Fibroblast of lung (primary cell): Measurements from ENCODE around the gene SSBP3. TPM values are rescaled to one million over a fixed set of nuclear protein-coding genes. Genes with fewer than 3 reads are reported as not detected.

Source experiments
- DNase-seq, 2 donors: peaks; one replicate each; pipeline versions ENCODE4 v3.0.0 to v3.0.0-alpha.2; 2010; ENCODE audit warnings: low read depth in 2 of 2
- H2AFZ ChIP-seq: 2 replicates; pipeline ENCODE4 v1.5.1; 2012; ENCODE audit warnings: low read length, control low read depth, inconsistent platforms
- H3K27ac ChIP-seq: 2 replicates; pipeline ENCODE4 v1.5.1; 2011; ENCODE audit warnings: low read length, control low read depth; ENCODE audit not compliant: insufficient read depth
- H3K27me3 ChIP-seq: 2 replicates; pipeline ENCODE4 v1.5.1; 2011; ENCODE audit warnings: mild to moderate bottlenecking, low read length; ENCODE audit not compliant: control insufficient read depth, insufficient read depth
- H3K36me3 ChIP-seq: 2 replicates; pipeline ENCODE4 v1.5.1; 2011; ENCODE audit warnings: low read length; ENCODE audit not compliant: control insufficient read depth, insufficient read depth
- H3K4me1 ChIP-seq: 2 replicates; pipeline ENCODE4 v1.5.1; 2011; ENCODE audit warnings: low read length; ENCODE audit not compliant: control insufficient read depth, insufficient read depth; ENCODE audit errors: extremely low read depth
- H3K4me2 ChIP-seq: 2 replicates; pipeline ENCODE4 v1.5.1; 2011; ENCODE audit warnings: low read length, control low read depth; ENCODE audit not compliant: insufficient read depth; ENCODE audit errors: extremely low read depth
- H3K4me3 ChIP-seq, 4 experiments: fragments of 200-600 bp in 1 of 4; sonication (generic) in 1 of 4; replicated peaks in 1 of 4; 2 replicates each; pipeline ENCODE4 v1.5.1; 2011 to 2016; ENCODE audit warnings: low read length in 4 of 4, low read depth in 3 of 4, mild to moderate bottlenecking in 3 of 4, control low read depth in 2 of 4, inconsistent platforms in 1 of 4, mixed read lengths in 1 of 4; ENCODE audit not compliant: insufficient read depth in 1 of 4; ENCODE audit errors: control extremely low read depth in 1 of 4
- H3K79me2 ChIP-seq: 2 replicates; pipeline ENCODE4 v1.5.1; 2012; ENCODE audit warnings: mild to moderate bottlenecking, low read length, inconsistent platforms; ENCODE audit not compliant: control insufficient read depth, insufficient read depth
- H3K9ac ChIP-seq: 2 replicates; pipeline ENCODE4 v1.5.1; 2011; ENCODE audit warnings: mild to moderate bottlenecking, low read length, control low read depth; ENCODE audit not compliant: insufficient read depth
- H3K9me3 ChIP-seq: 2 replicates; pipeline ENCODE4 v1.5.1; 2012; ENCODE audit warnings: low read depth, low read length; ENCODE audit not compliant: control insufficient read depth, insufficient read depth
- H4K20me1 ChIP-seq: 2 replicates; pipeline ENCODE4 v1.5.1; 2011; ENCODE audit warnings: low read length; ENCODE audit not compliant: control insufficient read depth, insufficient read depth; ENCODE audit errors: extremely low read depth
- EZH2 ChIP-seq: IDR thresholded peaks from 2 replicates; pipeline ENCODE4 v1.5.1; 2012; ENCODE audit warnings: low read length, control low read depth, mild to moderate bottlenecking; ENCODE audit errors: missing control alignments
- polyA plus RNA-seq, 2 donors: library from polyadenylated mRNA; depleted of rRNA in 1 of 2; stranded (reverse) in 1 of 2; unstranded in 1 of 2; fragments of >200 nt; gene quantifications; 2 replicates each; pipeline ENCODE4 v1.2.1, GENCODE V29; 2011 to 2012; ENCODE audit warnings: missing spikeins in 1 of 2
- total RNA-seq: library from RNA; depleted of rRNA; stranded (reverse); fragments of >200 nt; gene quantifications from 2 replicates; pipeline ENCODE4 v1.2.1, GENCODE V29; 2014
- TF ChIP-seq, protein P1 (sequence below), 2 donors: IDR thresholded peaks in 1 of 2; conservative IDR thresholded peaks in 1 of 2; 1 replicate in 1 of 2; 2 replicates in 1 of 2; pipeline ENCODE4 v1.5.1; 2011 to 2012; ENCODE audit warnings: low read length in 2 of 2, control low read depth in 1 of 2, inconsistent platforms in 1 of 2, low read depth in 1 of 2, mild to moderate bottlenecking in 1 of 2

The SSBP3 gene
- total and polyA plus RNA-seq, 2 donors (not counting 1 experiment from before 2014, with no cell fraction given), result 9.4 to 26.4 TPM

DNA sequence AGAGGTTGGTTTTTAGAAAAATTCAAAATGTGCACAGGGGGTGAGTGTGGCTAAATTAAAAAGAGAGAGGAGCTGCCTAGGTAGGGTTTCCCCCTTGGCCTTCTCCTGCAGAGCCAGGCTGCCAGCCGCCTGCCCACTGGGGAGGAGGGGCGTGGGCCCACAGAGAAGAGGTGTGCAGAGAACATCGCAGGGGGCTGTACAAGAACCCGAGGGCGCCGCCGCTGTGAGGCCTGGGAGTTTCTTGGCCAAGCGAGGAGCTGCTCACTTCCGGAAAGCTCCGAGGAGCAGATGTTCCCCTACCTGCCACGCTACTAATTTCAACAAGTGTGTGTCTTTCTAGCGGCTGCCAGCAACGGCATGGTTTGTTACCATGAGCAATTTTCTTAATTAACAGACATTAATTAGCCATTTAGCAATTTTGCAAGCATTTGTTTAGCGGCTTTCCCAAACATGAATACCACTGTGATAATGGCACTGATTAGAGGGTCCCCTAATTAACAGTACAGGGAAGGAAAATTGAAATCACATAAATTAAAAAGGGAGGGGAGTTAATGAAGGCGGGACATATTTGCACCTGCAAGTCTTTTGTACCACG is 146.6 kb downstream of the SSBP3 start:
- H3K4me3 ChIP-seq, result no peak overlapping the region
- no peaks in the 10 kb centered on the region for H3K79me2 ChIP-seq

DNA sequence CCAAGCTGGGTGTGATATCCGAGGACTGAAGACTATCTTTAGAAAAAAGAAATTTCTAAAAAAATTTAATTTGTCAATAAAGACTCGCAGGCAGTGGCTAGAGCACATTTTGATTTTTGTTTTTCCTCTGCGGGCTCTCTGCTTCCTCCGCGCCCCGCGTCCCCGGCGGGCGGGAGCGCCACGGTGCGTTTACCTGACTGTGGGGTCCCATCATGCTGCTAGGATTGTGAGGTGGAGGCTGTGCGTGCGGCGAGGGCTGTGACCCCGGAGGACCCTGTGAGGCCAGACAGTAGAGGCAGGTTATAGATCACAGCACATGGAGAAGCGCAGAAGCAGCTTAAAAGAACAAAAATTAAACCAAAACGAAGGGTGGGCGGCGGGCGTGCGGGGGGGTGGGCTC is 148.3 kb downstream of the SSBP3 start:
- no peak overlapping the region for H3K4me2 ChIP-seq
- no peak overlapping the region for H3K27ac ChIP-seq
- no peaks in the 10 kb centered on the region for H4K20me1 ChIP-seq
- H2AFZ ChIP-seq, result no peak overlapping the region
- no peak overlapping the region for H3K4me3 ChIP-seq
- H3K36me3 ChIP-seq, result no peaks in the 10 kb centered on the region
- TF ChIP-seq EZH2, result no peak
- TF ChIP-seq, protein P1, sequence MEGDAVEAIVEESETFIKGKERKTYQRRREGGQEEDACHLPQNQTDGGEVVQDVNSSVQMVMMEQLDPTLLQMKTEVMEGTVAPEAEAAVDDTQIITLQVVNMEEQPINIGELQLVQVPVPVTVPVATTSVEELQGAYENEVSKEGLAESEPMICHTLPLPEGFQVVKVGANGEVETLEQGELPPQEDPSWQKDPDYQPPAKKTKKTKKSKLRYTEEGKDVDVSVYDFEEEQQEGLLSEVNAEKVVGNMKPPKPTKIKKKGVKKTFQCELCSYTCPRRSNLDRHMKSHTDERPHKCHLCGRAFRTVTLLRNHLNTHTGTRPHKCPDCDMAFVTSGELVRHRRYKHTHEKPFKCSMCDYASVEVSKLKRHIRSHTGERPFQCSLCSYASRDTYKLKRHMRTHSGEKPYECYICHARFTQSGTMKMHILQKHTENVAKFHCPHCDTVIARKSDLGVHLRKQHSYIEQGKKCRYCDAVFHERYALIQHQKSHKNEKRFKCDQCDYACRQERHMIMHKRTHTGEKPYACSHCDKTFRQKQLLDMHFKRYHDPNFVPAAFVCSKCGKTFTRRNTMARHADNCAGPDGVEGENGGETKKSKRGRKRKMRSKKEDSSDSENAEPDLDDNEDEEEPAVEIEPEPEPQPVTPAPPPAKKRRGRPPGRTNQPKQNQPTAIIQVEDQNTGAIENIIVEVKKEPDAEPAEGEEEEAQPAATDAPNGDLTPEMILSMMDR (conservative IDR thresholded peaks at IDR 0.05 in 1 of 2, IDR thresholded peaks at IDR 0.05 in 1 of 2; ENCODE audit: low read depth in 1 of 2, low read length in 2 of 2), result no peak
- H3K79me2 ChIP-seq, result no peaks in the 10 kb centered on the region
- H3K4me1 ChIP-seq, result peaks cover 13% of the 10 kb centered on the region
- no peak for DNase-seq
- H3K9ac ChIP-seq, result no peak overlapping the region
- no peaks in the 10 kb centered on the region for H3K9me3 ChIP-seq
- no peaks in the 10 kb centered on the region for H3K27me3 ChIP-seq

More for the DNA sequence above, 146.6 kb downstream of the SSBP3 start:
- Histone ChIP-seq H3K4me1 (peaks cover 3% of the 10 kb centered on the region), H3K9ac (no peak overlapping the region), H3K4me2 (no peak overlapping the region), H4K20me1 (no peaks in the 10 kb centered on the region), H3K9me3 (no peaks in the 10 kb centered on the region), H3K27me3 (no peaks in the 10 kb centered on the region), H2AFZ (no peak overlapping the region), H3K36me3 (no peaks in the 10 kb centered on the region), H3K27ac (no peak overlapping the region)
- TF ChIP-seq EZH2, result no peak
- TF ChIP-seq, protein P1 (conservative IDR thresholded peaks at IDR 0.05 in 1 of 2, IDR thresholded peaks at IDR 0.05 in 1 of 2; ENCODE audit: low read depth in 1 of 2, low read length in 2 of 2), result no peak
- no peak for DNase-seq

DNA sequence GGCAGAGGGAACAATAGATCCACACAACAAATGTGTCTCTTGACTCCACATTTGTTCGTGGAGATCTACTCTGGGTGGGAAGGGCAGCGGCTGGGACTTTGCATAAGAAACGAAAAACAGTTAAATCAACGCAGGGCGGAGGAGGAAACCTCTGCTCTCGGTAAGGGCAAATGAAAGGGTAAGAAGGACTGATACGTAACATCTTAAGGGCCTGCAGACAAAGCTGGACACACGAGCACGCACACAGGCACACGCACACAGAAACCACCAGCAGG is 148.9 kb downstream of the SSBP3 start:
- no peaks in the 10 kb centered on the region for H3K79me2 ChIP-seq
- TF ChIP-seq, protein P1 (conservative IDR thresholded peaks at IDR 0.05 in 1 of 2, IDR thresholded peaks at IDR 0.05 in 1 of 2; ENCODE audit: low read depth in 1 of 2, low read length in 2 of 2), result no peak
- TF ChIP-seq EZH2, result no peak
- H3K27ac ChIP-seq, result no peak overlapping the region
- H3K36me3 ChIP-seq, result no peaks in the 10 kb centered on the region
- H3K9me3 ChIP-seq, result no peaks in the 10 kb centered on the region
- H3K4me2 ChIP-seq, result no peak overlapping the region
- DNase-seq, result no peak
- no peaks in the 10 kb centered on the region for H3K27me3 ChIP-seq
- H3K4me1 ChIP-seq, result peaks cover 16% of the 10 kb centered on the region
- H4K20me1 ChIP-seq, result no peaks in the 10 kb centered on the region
- H3K9ac ChIP-seq, result no peak overlapping the region
- H3K4me3 ChIP-seq, result no peak overlapping the region
- H2AFZ ChIP-seq, result no peak overlapping the region
